ENCODE measurements around the gene RBSN. TPM values are rescaled to one million over a fixed set of nuclear protein-coding genes. Genes with fewer than 3 reads are reported as not detected.
A peak's percentile ranks its signal among the peaks of the same experiment; 100 is the strongest.

Gene RBSN
- total and polyA plus RNA-seq, 2 of the 4 experiments (the other 2 are of a cell fraction): 8.7 to 33.7 TPM

- Histone ChIP-seq H4K8ac (ENCODE audit: low read depth in 2 of 2, low read length in 2 of 2) (no peak overlapping the region), H2AFZ (replicated peaks; ENCODE audit: low read length, poor library complexity) (no peak overlapping the region), H2BK5ac (ENCODE audit: low read depth, low read length, poor library complexity, severe bottlenecking) (no peak overlapping the region), H2AK9ac (replicated peaks; ENCODE audit: low read depth, low read length, poor library complexity) (no peak overlapping the region), H2AK5ac (ENCODE audit: low read depth, low read length) (no peak overlapping the region; the same call in 1 of the 2 replicates), H3K23ac (ENCODE audit: low read depth, low read length) (no peak overlapping the region), H3K9ac (ENCODE audit: low read depth, low read length) (no peak overlapping the region), H3K4me2 (ENCODE audit: low read depth, low read length) (no peak overlapping the region), H3K4me1 (ENCODE audit: control insufficient read depth, insufficient read depth, low read length) (peaks cover 3% of the 10 kb centered on the region; the same call in 1 of the 2 replicates), H4K91ac (ENCODE audit: insufficient read depth, low read depth, low read length) (no peak overlapping the region), H3K56ac (ENCODE audit: extremely low read depth, insufficient read depth, low read length) (no peak overlapping the region), H4K20me1 (ENCODE audit: insufficient read depth, low read length) (peaks cover 16% of the 10 kb centered on the region), H2BK20ac (ENCODE audit: low read depth, low read length) (no peak overlapping the region), H3K36me3 (ENCODE audit: control insufficient read depth, insufficient read depth, low read length) (peaks cover 39% of the 10 kb centered on the region), H2BK120ac (ENCODE audit: low read depth, low read length) (no peak overlapping the region), H3K4me3 (ENCODE audit: insufficient read depth, low read depth, low read length) (no peak overlapping the region), H3K27ac (ENCODE audit: insufficient read depth, low read length) (no peak overlapping the region), H3K4ac (ENCODE audit: low read depth, low read length) (no peak overlapping the region), H4K5ac (ENCODE audit: low read depth, low read length) (no peak overlapping the region), H3K14ac (replicated peaks; ENCODE audit: low read depth, low read length) (no peak overlapping the region), H2BK15ac (ENCODE audit: low read depth, low read length) (no peak overlapping the region), H3K9me3 (ENCODE audit: control insufficient read depth, insufficient read depth, low read length) (no peaks in the 10 kb centered on the region), H3K79me1 (ENCODE audit: low read depth in 1 of 2, low read length in 2 of 2) (peaks cover 54% of the 10 kb centered on the region in 2 experiments), H3K27me3 (ENCODE audit: control insufficient read depth, insufficient read depth, low read length) (no peaks in the 10 kb centered on the region), H3K18ac (ENCODE audit: low read depth, low read length) (no peak overlapping the region), H3K9me1 (ENCODE audit: insufficient read depth, low read length) (no peaks in the 10 kb centered on the region)
- DNase-seq: peak; percentile 59
- BruUV-seq (replicated peaks): no TSS peak
- in situ Hi-C loops (cut with MboI; ENCODE audit: low sequenced_read_pairs) (no loop called here), dilution Hi-C loops (cut with HindIII; ENCODE audit: low sequenced_read_pairs, unreplicated experiment) (no loop called here), intact Hi-C loops (cut with micrococcal nuclease) (no loop called here)
- peak; percentile 33 for ATAC-seq (ENCODE audit: low read depth)
- no CpG with 5 or more reads among the region's 8 CpGs for WGBS, 2 experiments (ENCODE audit: extremely low coverage in 2 of 2, insufficient read length in 1 of 2)
- CTCF ChIA-PET: no interaction called here
- POLR2A ChIA-PET (ENCODE audit: unreplicated experiment): no interaction called here
- no peak for TF ChIP-seq CEBPB (IDR thresholded peaks at IDR 0.05; ENCODE audit: low read depth, low read length)
- no peak for TF ChIP-seq MAZ (IDR thresholded peaks at IDR 0.05; ENCODE audit: borderline replicate concordance, low read depth, low read length)
- no peak for TF ChIP-seq RFX5 (IDR thresholded peaks at IDR 0.05; ENCODE audit: low read depth, low read length)
- TF ChIP-seq ELK1 (IDR thresholded peaks at IDR 0.05; ENCODE audit: borderline replicate concordance, low read depth, low read length): no peak
- TF ChIP-seq CTCF (conservative IDR thresholded peaks at IDR 0.05; ENCODE audit: low read depth, low read length): no peak
- no peak for TF ChIP-seq MAFK (IDR thresholded peaks at IDR 0.05; ENCODE audit: low read depth, low read length)
- no peak for TF ChIP-seq POLR2A (IDR thresholded peaks at IDR 0.05; ENCODE audit: low read depth, low read length)
- TF ChIP-seq RCOR1 (IDR thresholded peaks at IDR 0.05; ENCODE audit: insufficient replicate concordance, low read length): no peak
- no peak for TF ChIP-seq SMC3 (IDR thresholded peaks at IDR 0.05; ENCODE audit: low read depth, low read length)
Measured at GRCh38 chr3:15055019-15055557, 43.9 kb downstream of the RBSN start.

Data from IMR-90 (cell line).